GM21360 (cell line): ENCODE results near the gene APOE.

Experiments
- ATAC-seq: cut with Tn5 transposase; IDR thresholded peaks from one replicate; pipeline ENCODE4 v1.9.1; 2021; ENCODE audit warnings: mild to moderate bottlenecking, moderate library complexity; ENCODE audit not compliant: unreplicated experiment

The APOE gene

DNA sequence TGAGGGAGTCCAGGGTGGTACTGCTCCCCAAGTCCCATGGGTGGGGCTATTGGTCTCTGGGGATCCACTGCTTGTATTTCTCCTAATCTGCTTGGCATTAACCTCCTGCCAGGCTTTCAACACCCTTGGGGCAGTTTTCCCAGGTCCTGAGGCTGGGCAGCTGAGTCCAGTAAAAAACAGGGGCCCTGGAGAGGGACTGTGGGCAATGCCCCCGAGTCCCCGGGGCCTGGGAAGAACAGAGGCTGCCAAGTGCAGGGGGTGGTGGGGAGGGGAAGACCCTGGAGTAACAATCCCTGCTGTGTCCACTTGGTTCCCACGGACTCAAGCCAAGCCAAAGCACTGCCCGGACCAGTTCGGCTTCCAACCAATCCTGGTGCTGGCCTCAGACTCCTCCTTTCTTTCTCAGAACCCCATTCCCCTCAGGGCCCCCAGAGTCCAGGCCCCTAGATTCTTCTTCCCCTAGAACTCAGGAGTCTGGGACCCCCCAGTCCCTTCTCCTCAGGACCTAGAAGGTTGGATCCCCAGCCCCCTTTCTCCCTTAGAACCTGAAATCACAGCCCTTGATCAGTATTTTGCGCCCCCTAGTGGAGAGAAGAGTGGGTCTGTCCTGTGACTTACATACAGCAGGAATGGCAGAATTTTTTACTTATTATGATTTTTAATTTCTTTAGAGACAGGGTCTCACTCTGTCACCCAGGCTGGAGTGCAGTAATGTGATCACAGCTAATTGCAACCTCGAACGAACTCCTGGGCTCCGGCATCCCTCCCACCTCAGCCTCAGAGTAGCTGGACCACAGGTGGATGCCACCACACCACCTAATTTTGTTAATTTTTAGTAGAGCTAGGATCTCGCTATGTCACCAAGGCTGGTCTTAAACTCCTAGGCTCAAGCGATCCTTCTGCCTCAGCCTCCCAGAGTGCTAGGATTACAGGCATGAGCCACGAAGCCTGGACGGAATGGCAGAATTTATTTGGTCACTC, 45.9 kb downstream of the APOE start:
- no peak for ATAC-seq

DNA sequence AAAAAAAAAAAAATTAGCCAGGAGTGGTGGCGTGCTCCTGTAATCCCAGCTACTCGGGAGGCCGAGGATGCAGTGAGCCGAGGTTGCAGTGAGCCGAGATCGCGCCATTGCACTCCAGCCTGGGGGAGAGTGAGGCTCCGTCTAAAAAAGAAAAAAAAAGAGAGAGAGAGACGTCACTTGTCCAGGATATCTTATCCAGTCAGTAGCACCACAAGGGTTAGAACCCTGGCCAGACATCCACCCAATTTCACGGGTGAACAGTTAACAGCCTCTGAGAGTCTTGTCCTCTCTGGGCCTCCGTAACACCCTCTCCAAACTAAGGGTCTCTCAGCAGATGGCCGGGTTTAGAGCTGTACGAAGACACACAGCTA, 48.7 kb downstream of the APOE start:
- peak; percentile 5 for ATAC-seq

- ATAC-seq, result peak; percentile 74
Measured at GRCh38 chr19:44954649-44955504, 49.3 kb downstream of the APOE start, which contains the start of gene CLPTM1. Gene CLPTM1, plus strand, starts transcription at chr19:44955380. Its CDS starts 16 bp downstream, at chr19:44955396.

DNA sequence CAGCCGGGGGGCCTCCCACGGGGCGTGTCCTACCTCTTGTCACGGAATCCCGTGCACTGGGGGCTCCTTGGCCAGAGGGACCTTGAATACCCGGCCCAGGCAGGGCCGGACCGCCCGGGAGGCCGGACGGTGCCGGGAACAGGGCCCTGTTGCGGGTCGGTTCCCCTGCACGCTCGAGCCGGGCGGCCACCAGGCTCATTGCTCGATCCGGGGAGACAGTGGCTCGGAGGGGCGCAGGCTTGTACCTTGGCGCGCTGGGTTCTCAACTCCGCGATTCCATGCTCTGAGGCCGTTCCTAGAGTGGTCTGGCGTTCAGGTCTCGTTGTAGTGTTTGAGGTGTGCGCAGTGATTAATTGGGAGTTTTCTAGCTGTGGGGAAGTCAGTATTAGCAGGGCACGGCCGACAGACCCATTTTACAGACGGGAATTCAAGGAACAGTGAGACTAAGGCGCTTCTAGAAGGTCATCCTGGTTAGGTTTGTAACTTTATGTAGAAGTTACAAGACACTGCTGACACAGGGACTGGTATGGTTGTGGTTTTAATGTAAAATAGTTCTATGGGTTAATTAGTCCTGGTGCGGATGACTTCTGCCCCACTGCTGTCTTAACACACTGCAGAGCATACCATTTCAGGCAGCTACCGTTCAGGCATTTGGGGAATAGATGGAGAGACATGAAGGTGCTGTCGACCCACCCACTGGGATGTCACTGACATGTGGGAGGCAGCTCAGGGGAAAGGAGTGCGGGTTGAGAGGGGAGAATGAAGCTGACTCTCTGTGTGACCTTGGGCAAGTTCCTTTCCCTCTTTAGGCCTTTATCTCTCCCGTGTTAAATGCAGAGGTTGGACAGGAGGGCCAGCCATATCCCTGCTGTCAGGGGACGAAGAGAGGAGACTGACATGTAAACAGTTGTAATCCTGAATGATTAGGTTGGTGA, 50.2 kb downstream of the APOE start:
- ATAC-seq, result no peak

DNA sequence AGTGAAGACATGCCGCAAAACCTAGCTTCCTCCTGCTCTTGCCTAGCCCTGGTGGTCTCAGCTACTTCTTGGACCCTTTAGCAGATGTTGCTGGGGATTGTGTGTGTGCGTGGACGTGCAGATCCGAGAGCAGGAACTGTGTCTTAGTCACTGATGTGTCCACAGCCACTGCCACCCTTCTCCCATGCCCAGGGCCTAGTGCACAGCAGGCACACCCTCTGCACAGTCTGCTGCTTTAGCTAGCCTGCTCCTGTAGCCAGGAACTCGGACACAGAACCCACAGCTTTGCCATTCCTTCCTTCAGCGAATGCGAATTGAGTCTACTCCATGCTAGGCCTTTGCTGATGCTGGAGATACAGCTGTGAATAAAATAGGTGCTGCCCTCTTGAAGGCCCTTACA, 51.9 kb downstream of the APOE start:
- ATAC-seq, result no peak

DNA sequence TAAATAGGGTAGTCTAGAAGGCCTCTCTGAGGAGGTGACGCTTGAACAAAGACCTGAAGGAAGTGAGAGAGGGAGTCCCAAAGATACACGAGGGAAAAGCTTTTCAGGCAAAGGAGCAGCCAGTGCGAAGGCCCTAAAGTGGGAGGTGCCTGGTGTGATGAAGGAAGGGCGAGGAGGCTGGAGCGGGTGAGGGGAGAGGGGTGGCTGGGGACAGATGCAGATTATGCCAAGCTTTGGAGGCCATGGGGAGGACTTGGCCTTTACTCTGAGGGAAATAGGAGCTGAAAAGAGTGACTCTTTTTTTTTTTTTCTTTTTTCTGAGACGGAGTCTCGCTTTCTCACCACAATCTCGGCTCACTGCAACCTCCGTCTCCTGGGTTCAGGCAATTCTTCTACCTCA, 52.5 kb downstream of the APOE start:
- ATAC-seq, result no peak
